ENCODE data around the gene FHIT. TPM values are rescaled to one million over a fixed set of nuclear protein-coding genes. Genes with fewer than 3 reads are reported as not detected.

FHIT gene
- total RNA-seq, 1 donor from 2014 or later = 11.5 TPM

DNA sequence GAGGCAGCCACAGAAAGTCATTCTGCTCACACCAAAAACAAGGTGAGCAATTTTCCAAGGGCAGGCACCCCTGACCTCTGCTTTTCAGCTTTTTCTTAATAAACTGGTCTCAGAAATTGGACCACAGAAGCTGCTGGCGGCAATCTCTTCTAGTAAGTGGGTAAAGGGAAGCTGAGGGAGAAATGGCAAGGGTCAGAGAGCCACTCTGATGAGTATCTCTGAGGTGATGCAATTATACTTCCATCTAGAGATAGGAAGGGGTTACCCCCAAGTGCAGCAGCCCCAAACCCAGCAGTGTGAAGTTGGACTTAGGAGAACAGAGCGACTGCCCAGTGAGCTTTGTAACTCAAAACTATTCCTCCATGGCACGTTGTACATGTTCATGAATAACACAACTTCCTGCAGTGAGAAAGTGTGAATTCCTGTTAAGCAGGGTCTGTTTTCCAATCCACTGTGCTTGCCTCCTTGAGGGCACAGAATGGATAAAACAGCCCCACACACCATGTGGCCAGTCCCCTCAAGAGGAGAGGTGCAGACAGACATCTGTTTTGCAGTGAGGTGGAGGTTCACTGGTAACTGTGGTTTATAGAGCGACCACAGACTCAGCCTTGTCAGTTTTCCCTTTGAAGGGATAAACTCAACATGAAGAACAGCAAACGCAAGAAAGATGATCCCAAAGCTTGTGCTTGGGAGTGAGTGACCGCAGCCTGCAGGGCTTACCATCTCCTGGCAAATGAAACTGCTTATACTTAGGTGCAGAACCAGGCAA, 1518.0 kb downstream of the FHIT start:
- no peak for DNase-seq (ENCODE audit: low read depth)
- no peaks in the 10 kb centered on the region for H3K36me3 ChIP-seq (ENCODE audit: control insufficient read depth, insufficient read depth, low read length)
- TF ChIP-seq CTCF (IDR thresholded peaks at IDR 0.05; ENCODE audit: insufficient read depth, low read length, poor library complexity, severe bottlenecking) = no peak
- no peaks in the 10 kb centered on the region for H3K27me3 ChIP-seq (ENCODE audit: control insufficient read depth, insufficient read depth, low read length)
- no peak overlapping the region for H3K4me3 ChIP-seq (ENCODE audit: low read depth, low read length)

- Histone ChIP-seq H3K27me3 (ENCODE audit: control insufficient read depth, insufficient read depth, low read length) (no peaks in the 10 kb centered on the region), H3K36me3 (ENCODE audit: control insufficient read depth, insufficient read depth, low read length) (no peaks in the 10 kb centered on the region), H3K4me3 (ENCODE audit: low read depth, low read length) (no peak overlapping the region)
- no peak for DNase-seq (ENCODE audit: low read depth)
- no peak for TF ChIP-seq CTCF (IDR thresholded peaks at IDR 0.05; ENCODE audit: insufficient read depth, low read length, poor library complexity, severe bottlenecking)
Measured at GRCh38 chr3:59731943-59732342, 1519.3 kb downstream of the FHIT start.

GRCh38 chr3:59730591-59730990, 1520.7 kb downstream of the FHIT start:
- Histone ChIP-seq H3K36me3 (ENCODE audit: control insufficient read depth, insufficient read depth, low read length) (no peaks in the 10 kb centered on the region), H3K27me3 (ENCODE audit: control insufficient read depth, insufficient read depth, low read length) (no peaks in the 10 kb centered on the region), H3K4me3 (ENCODE audit: low read depth, low read length) (no peak overlapping the region)
- TF ChIP-seq CTCF (IDR thresholded peaks at IDR 0.05; ENCODE audit: insufficient read depth, low read length, poor library complexity, severe bottlenecking) = no peak
- DNase-seq (ENCODE audit: low read depth) = no peak

DNA sequence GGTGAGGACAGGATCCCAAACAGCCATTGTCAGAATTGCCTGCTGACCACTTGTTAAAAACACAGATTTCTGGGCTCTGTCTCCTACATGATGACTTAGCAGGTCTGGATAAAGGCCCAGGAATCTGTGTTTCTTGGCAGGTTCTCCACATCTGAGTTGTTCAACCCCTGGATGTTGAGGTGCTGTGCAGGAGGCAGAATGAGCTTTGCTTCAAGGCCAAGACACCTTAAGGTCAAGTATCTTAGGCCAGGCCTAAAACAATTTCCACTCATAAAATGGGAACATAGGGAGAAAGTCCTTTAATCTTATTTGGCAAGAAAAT, 1522.7 kb downstream of the FHIT start:
- Histone ChIP-seq H3K27me3 (ENCODE audit: control insufficient read depth, insufficient read depth, low read length) (no peaks in the 10 kb centered on the region), H3K4me3 (ENCODE audit: low read depth, low read length) (no peak overlapping the region), H3K36me3 (ENCODE audit: control insufficient read depth, insufficient read depth, low read length) (no peaks in the 10 kb centered on the region)
- no peak for TF ChIP-seq CTCF (IDR thresholded peaks at IDR 0.05; ENCODE audit: insufficient read depth, low read length, poor library complexity, severe bottlenecking)
- no peak for DNase-seq (ENCODE audit: low read depth)

GRCh38 chr3:59727902-59728586, 1523.2 kb downstream of the FHIT start:
- no peak for TF ChIP-seq CTCF (IDR thresholded peaks at IDR 0.05; ENCODE audit: insufficient read depth, low read length, poor library complexity, severe bottlenecking)
- Histone ChIP-seq H3K4me3 (ENCODE audit: low read depth, low read length) (no peak overlapping the region), H3K36me3 (ENCODE audit: control insufficient read depth, insufficient read depth, low read length) (no peaks in the 10 kb centered on the region), H3K27me3 (ENCODE audit: control insufficient read depth, insufficient read depth, low read length) (no peaks in the 10 kb centered on the region)
- DNase-seq (ENCODE audit: low read depth) = no peak

Data from kidney epithelial cell (primary cell).